Nephron (organoid): Measurements from ENCODE around the gene TPM4.

Experiments used
- H3K27ac Mint-ChIP-seq, 3 experiments: 2 replicates each; pipeline ENCODE4 v1.8.0; 2020; ENCODE audit warnings: mixed read lengths in 3 of 3, mild to moderate bottlenecking in 2 of 3, moderate library complexity in 1 of 3
- H3K27me3 Mint-ChIP-seq: 2 replicates; pipeline ENCODE4 v1.8.0; 2021; ENCODE audit warnings: low read depth, mild to moderate bottlenecking, moderate library complexity, mixed read lengths
- H3K36me3 Mint-ChIP-seq: 2 replicates; pipeline ENCODE4 v1.8.0; 2020; ENCODE audit warnings: low read depth, mixed read lengths
- H3K4me1 Mint-ChIP-seq: 2 replicates; pipeline ENCODE4 v1.8.0; 2020; ENCODE audit warnings: mixed read lengths
- H3K4me3 Mint-ChIP-seq, 3 experiments: 2 replicates each; pipeline ENCODE4 v1.8.0; 2020; ENCODE audit warnings: mild to moderate bottlenecking in 3 of 3, mixed read lengths in 3 of 3, moderate library complexity in 2 of 3
- H3K9me3 Mint-ChIP-seq: 2 replicates; pipeline ENCODE4 v1.8.0; 2020; ENCODE audit warnings: mixed read lengths
- CTCF ChIP-seq, 3 experiments: fragments of 200-600 bp; sonication (generic); IDR thresholded peaks; one replicate each; pipeline ENCODE4 v1.5.0; 2021; ENCODE audit warnings: antibody characterized with exemption in 3 of 3; ENCODE audit not compliant: unreplicated experiment in 3 of 3

TPM4 gene

GRCh38 chr19:16121141-16121540 is 44.8 kb downstream of the TPM4 start:
- Mint-ChIP-seq H3K9me3 (no peaks in the 10 kb centered on the region), H3K27me3 (no peaks in the 10 kb centered on the region), H3K4me1 (no peaks in the 10 kb centered on the region), H3K36me3 (peaks cover 32% of the 10 kb centered on the region), H3K27ac (no peak overlapping the region), H3K4me3 (no peak overlapping the region)
- no peak for TF ChIP-seq CTCF (IDR thresholded peaks at IDR 0.05; ENCODE audit: unreplicated experiment in 3 of 3)

- no peaks in the 10 kb centered on the region for H3K27me3 Mint-ChIP-seq
- peaks cover 35% of the 10 kb centered on the region for H3K36me3 Mint-ChIP-seq
- no peaks in the 10 kb centered on the region for H3K4me1 Mint-ChIP-seq
- no peaks in the 10 kb centered on the region for H3K9me3 Mint-ChIP-seq
- TF ChIP-seq CTCF (IDR thresholded peaks at IDR 0.05; ENCODE audit: unreplicated experiment in 3 of 3) = no peak
- H3K27ac Mint-ChIP-seq = no peak overlapping the region
- no peak overlapping the region for H3K4me3 Mint-ChIP-seq
Measured at GRCh38 chr19:16121967-16122366, 45.7 kb downstream of the TPM4 start.

- Mint-ChIP-seq H3K9me3 (no peaks in the 10 kb centered on the region), H3K4me1 (no peaks in the 10 kb centered on the region), H3K27me3 (no peaks in the 10 kb centered on the region), H3K27ac (no peak overlapping the region), H3K4me3 (no peak overlapping the region), H3K36me3 (peaks cover 36% of the 10 kb centered on the region)
- no peak for TF ChIP-seq CTCF (IDR thresholded peaks at IDR 0.05; ENCODE audit: unreplicated experiment in 3 of 3)
Measured at GRCh38 chr19:16124953-16125352, 48.7 kb downstream of the TPM4 start.

- Mint-ChIP-seq H3K9me3 (no peaks in the 10 kb centered on the region), H3K27me3 (no peaks in the 10 kb centered on the region), H3K4me3 (no peak overlapping the region), H3K27ac (no peak overlapping the region), H3K36me3 (peaks cover 41% of the 10 kb centered on the region), H3K4me1 (no peaks in the 10 kb centered on the region)
- TF ChIP-seq CTCF (IDR thresholded peaks at IDR 0.05; ENCODE audit: unreplicated experiment in 3 of 3) = no peak
Measured at GRCh38 chr19:16125737-16126495, 49.6 kb downstream of the TPM4 start.

- no peaks in the 10 kb centered on the region for H3K4me1 Mint-ChIP-seq
- peaks cover 45% of the 10 kb centered on the region for H3K36me3 Mint-ChIP-seq
- no peaks in the 10 kb centered on the region for H3K27me3 Mint-ChIP-seq
- no peak overlapping the region for H3K27ac Mint-ChIP-seq
- H3K4me3 Mint-ChIP-seq = no peak overlapping the region
- H3K9me3 Mint-ChIP-seq = no peaks in the 10 kb centered on the region
- TF ChIP-seq CTCF (IDR thresholded peaks at IDR 0.05; ENCODE audit: unreplicated experiment in 3 of 3) = no peak
Measured at GRCh38 chr19:16127080-16127479, 50.8 kb downstream of the TPM4 start.

GRCh38 chr19:16127776-16128371 is 51.6 kb downstream of the TPM4 start:
- peaks cover 51% of the 10 kb centered on the region for H3K36me3 Mint-ChIP-seq
- no peak overlapping the region for H3K4me3 Mint-ChIP-seq
- no peaks in the 10 kb centered on the region for H3K4me1 Mint-ChIP-seq
- no peak overlapping the region for H3K27ac Mint-ChIP-seq
- TF ChIP-seq CTCF (IDR thresholded peaks at IDR 0.05; ENCODE audit: unreplicated experiment in 3 of 3) = no peak
- no peaks in the 10 kb centered on the region for H3K9me3 Mint-ChIP-seq
- no peaks in the 10 kb centered on the region for H3K27me3 Mint-ChIP-seq
